GM23338 (cell line): ENCODE measurements around the gene KLLN. TPM values are rescaled to one million over a fixed set of nuclear protein-coding genes. Genes with fewer than 3 reads are reported as not detected.
"Not testable (repeated sequence)": the region's sequence is repeated elsewhere in the genome, so short reads cannot be mapped to it uniquely, and the experiment has no call there.

Experiments used
- ATAC-seq: fragments of 200-7000 bp; cut with Tn5 transposase; 3 replicates; pipeline ENCODE4 v1.9.1; 2020
- DNase-seq: peaks from one replicate; pipeline ENCODE4 v3.0.0-alpha.2; 2015; ENCODE audit warnings: low spot score
- H2AFZ ChIP-seq: fragments of 200-600 bp; sonication (generic); 2 replicates; pipeline ENCODE4 v1.8.0; 2016; ENCODE audit warnings: antibody characterized with exemption, mild to moderate bottlenecking, moderate library complexity
- H3F3A ChIP-seq: fragments of 200-600 bp; sonication (generic); replicated peaks from 2 replicates; pipeline ENCODE4 v1.8.0; 2017; ENCODE audit warnings: antibody characterized with exemption, mixed run types, low read depth
- H3K27ac ChIP-seq: fragments of 200-600 bp; sonication (generic); 2 replicates; pipeline ENCODE4 v1.6.1; 2016; ENCODE audit warnings: low read depth
- H3K27me3 ChIP-seq: fragments of 200-600 bp; sonication (generic); 2 replicates; pipeline ENCODE4 v1.8.0; 2016; ENCODE audit warnings: mild to moderate bottlenecking, mixed run types, moderate library complexity; ENCODE audit not compliant: insufficient read depth
- H3K36me3 ChIP-seq: fragments of 200-600 bp; sonication (generic); 2 replicates; pipeline ENCODE4 v1.8.0; 2016; ENCODE audit warnings: mild to moderate bottlenecking; ENCODE audit not compliant: insufficient read depth
- H3K4me1 ChIP-seq: fragments of 200-600 bp; sonication (generic); 2 replicates; pipeline ENCODE4 v1.8.0; 2016; ENCODE audit warnings: mild to moderate bottlenecking, moderate library complexity; ENCODE audit not compliant: insufficient read depth
- H3K4me2 ChIP-seq: fragments of 200-600 bp; sonication (generic); 2 replicates; pipeline ENCODE4 v1.7.1; 2017; ENCODE audit warnings: mixed run types
- H3K4me3 ChIP-seq: fragments of 200-600 bp; sonication (generic); 2 replicates; pipeline ENCODE4 v1.6.1; 2016; ENCODE audit warnings: mixed run types
- H3K79me2 ChIP-seq: fragments of 200-600 bp; sonication (generic); replicated peaks from 2 replicates; pipeline ENCODE4 v1.8.0; 2017; ENCODE audit warnings: mild to moderate bottlenecking; ENCODE audit not compliant: insufficient read depth
- H3K9me2 ChIP-seq: fragments of 200-600 bp; sonication (generic); 2 replicates; pipeline ENCODE4 v1.8.0; 2017; ENCODE audit not compliant: insufficient read depth
- H4K20me1 ChIP-seq: fragments of 200-600 bp; sonication (generic); replicated peaks from 2 replicates; pipeline ENCODE4 v1.8.0; 2017; ENCODE audit warnings: mild to moderate bottlenecking; ENCODE audit not compliant: insufficient read depth
- H3K27ac Mint-ChIP-seq: 2 replicates; pipeline ENCODE4 v1.8.0; 2020; ENCODE audit warnings: inconsistent platforms, mild to moderate bottlenecking, moderate library complexity, mixed read lengths
- H3K27me3 Mint-ChIP-seq: 3 replicates; pipeline ENCODE4 v1.8.0; 2022; ENCODE audit warnings: low read depth, mild to moderate bottlenecking, moderate library complexity, mixed read lengths, inconsistent platforms; ENCODE audit not compliant: insufficient read depth, poor library complexity
- H3K36me3 Mint-ChIP-seq: 3 replicates; pipeline ENCODE4 v1.8.0; 2021; ENCODE audit warnings: low read depth, mild to moderate bottlenecking, inconsistent platforms, moderate library complexity, mixed read lengths
- H3K4me1 Mint-ChIP-seq: 3 replicates; pipeline ENCODE4 v1.8.0; 2020; ENCODE audit warnings: mild to moderate bottlenecking, inconsistent platforms, mixed read lengths
- H3K4me3 Mint-ChIP-seq: 3 replicates; pipeline ENCODE4 v1.8.0; 2021; ENCODE audit warnings: moderate library complexity, mild to moderate bottlenecking, inconsistent platforms, mixed read lengths
- H3K9me3 Mint-ChIP-seq: 3 replicates; pipeline ENCODE4 v1.8.0; 2020; ENCODE audit warnings: moderate library complexity, mild to moderate bottlenecking, inconsistent platforms, mixed read lengths
- CREB1 ChIP-seq: fragments of 250-450 bp; sonication (Bioruptor Pico); IDR thresholded peaks from 2 replicates; pipeline ENCODE4 v1.5.0; 2020; ENCODE audit warnings: low read depth, mild to moderate bottlenecking, moderate library complexity
- EZH2phosphoT487 ChIP-seq: fragments of 200-600 bp; sonication (generic); IDR thresholded peaks from one replicate; pipeline ENCODE4 v1.8.1; 2018; ENCODE audit warnings: antibody characterized with exemption; ENCODE audit not compliant: unreplicated experiment
- POLR2AphosphoS5 ChIP-seq: IDR thresholded peaks from 2 replicates; pipeline ENCODE4 v1.6.1; 2016; ENCODE audit warnings: antibody characterized with exemption, low read depth
- polyA plus RNA-seq: library from polyadenylated mRNA; unstranded; fragments of >200 nt; fragmentation: Nextera tagmentation; extraction: Ambion mirVana; gene quantifications from 2 replicates; pipeline ENCODE4 v1.2.1, GENCODE V29; 2016
- total RNA-seq: library from RNA; depleted of rRNA; stranded (reverse); fragments of >200 nt; shearing (Covaris generic); gene quantifications from 2 replicates; pipeline ENCODE4 v1.2.3, GENCODE V29; 2014
- TF ChIP-seq, protein P1 (sequence below): fragments of 250-450 bp; sonication (Bioruptor Pico); IDR thresholded peaks from 2 replicates; pipeline ENCODE4 v1.5.0; 2020; ENCODE audit warnings: mild to moderate bottlenecking, moderate library complexity

KLLN gene
- total and polyA plus RNA-seq, 2 experiments from 2014 or later = 0.24 to 0.29 TPM

DNA sequence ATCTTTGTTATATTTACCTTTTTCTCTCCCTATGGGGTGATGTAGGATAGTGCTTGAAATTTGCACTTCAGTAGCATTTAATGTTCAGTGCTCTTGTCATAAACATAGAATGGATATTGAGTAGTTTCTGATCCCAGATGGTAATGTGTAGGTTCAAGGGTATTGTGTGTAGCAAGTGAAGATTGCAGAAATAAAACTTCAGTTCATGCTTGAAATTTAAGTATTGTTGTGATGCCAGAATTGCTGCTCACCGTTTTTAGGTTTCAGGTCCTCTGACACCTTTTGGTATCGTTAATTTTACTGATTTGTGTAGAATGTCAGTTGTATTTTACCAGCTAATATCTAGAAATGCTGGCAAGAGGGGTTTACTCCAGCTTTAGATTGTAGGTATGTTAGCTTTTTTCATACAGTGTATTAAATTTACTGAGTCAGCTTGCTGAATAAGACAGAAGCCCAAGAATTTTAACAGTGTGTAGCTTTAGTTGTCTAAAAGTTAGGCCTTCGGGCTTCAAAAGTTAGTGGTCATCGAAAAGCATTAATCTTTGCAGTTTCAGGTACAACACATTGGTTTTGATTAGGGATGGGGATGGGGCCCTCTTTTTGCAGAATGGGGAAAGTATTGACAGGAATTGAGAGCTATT is 2.0 kb upstream of the KLLN start (continued):
- TF ChIP-seq, protein P1, sequence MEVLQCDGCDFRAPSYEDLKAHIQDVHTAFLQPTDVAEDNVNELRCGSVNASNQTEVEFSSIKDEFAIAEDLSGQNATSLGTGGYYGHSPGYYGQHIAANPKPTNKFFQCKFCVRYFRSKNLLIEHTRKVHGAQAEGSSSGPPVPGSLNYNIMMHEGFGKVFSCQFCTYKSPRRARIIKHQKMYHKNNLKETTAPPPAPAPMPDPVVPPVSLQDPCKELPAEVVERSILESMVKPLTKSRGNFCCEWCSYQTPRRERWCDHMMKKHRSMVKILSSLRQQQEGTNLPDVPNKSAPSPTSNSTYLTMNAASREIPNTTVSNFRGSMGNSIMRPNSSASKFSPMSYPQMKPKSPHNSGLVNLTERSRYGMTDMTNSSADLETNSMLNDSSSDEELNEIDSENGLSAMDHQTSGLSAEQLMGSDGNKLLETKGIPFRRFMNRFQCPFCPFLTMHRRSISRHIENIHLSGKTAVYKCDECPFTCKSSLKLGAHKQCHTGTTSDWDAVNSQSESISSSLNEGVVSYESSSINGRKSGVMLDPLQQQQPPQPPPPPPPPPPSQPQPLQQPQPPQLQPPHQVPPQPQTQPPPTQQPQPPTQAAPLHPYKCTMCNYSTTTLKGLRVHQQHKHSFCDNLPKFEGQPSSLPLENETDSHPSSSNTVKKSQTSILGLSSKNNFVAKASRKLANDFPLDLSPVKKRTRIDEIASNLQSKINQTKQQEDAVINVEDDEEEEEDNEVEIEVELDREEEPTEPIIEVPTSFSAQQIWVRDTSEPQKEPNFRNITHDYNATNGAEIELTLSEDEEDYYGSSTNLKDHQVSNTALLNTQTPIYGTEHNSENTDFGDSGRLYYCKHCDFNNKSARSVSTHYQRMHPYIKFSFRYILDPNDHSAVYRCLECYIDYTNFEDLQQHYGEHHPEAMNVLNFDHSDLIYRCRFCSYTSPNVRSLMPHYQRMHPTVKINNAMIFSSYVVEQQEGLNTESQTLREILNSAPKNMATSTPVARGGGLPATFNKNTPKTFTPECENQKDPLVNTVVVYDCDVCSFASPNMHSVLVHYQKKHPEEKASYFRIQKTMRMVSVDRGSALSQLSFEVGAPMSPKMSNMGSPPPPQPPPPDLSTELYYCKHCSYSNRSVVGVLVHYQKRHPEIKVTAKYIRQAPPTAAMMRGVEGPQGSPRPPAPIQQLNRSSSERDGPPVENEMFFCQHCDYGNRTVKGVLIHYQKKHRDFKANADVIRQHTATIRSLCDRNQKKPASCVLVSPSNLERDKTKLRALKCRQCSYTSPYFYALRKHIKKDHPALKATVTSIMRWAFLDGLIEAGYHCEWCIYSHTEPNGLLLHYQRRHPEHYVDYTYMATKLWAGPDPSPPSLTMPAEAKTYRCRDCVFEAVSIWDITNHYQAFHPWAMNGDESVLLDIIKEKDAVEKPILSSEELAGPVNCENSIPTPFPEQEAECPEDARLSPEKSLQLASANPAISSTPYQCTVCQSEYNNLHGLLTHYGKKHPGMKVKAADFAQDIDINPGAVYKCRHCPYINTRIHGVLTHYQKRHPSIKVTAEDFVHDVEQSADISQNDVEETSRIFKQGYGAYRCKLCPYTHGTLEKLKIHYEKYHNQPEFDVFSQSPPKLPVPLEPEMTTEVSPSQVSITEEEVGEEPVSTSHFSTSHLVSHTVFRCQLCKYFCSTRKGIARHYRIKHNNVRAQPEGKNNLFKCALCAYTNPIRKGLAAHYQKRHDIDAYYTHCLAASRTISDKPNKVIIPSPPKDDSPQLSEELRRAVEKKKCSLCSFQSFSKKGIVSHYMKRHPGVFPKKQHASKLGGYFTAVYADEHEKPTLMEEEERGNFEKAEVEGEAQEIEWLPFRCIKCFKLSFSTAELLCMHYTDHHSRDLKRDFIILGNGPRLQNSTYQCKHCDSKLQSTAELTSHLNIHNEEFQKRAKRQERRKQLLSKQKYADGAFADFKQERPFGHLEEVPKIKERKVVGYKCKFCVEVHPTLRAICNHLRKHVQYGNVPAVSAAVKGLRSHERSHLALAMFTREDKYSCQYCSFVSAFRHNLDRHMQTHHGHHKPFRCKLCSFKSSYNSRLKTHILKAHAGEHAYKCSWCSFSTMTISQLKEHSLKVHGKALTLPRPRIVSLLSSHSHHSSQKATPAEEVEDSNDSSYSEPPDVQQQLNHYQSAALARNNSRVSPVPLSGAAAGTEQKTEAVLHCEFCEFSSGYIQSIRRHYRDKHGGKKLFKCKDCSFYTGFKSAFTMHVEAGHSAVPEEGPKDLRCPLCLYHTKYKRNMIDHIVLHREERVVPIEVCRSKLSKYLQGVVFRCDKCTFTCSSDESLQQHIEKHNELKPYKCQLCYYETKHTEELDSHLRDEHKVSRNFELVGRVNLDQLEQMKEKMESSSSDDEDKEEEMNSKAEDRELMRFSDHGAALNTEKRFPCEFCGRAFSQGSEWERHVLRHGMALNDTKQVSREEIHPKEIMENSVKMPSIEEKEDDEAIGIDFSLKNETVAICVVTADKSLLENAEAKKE (CRISPR knock-in tag) = no peak
- TF ChIP-seq CREB1 (CRISPR knock-in tag) = no peak

- ATAC-seq (no peak), DNase-seq (no peak)
- peaks cover 10% of the 10 kb centered on the region for H3K27me3 Mint-ChIP-seq
- Histone ChIP-seq H3K27ac (no peak overlapping the region), H3K4me3 (peak overlapping the region; percentile 87), H3K4me1 (peaks cover 30% of the 10 kb centered on the region), H3K36me3 (no peaks in the 10 kb centered on the region), H3K4me2 (peak overlapping the region; percentile 84), H4K20me1 (peaks cover 30% of the 10 kb centered on the region), H3F3A (peaks cover 7% of the 10 kb centered on the region; the same call in 1 of the 2 replicates), H3K9me2 (no peaks in the 10 kb centered on the region), H2AFZ (no peak overlapping the region), H3K27me3 (no peaks in the 10 kb centered on the region), H3K79me2 (peaks cover 55% of the 10 kb centered on the region)
- TF ChIP-seq EZH2phosphoT487 (no peak), POLR2AphosphoS5 (0 out of 2 replicates have a peak, but pooled peaks have one; percentile 16)
- H3K27ac Mint-ChIP-seq = no peak overlapping the region; the same call in 1 of the 2 replicates
- peak overlapping the region; percentile 95 for H3K4me3 Mint-ChIP-seq
- H3K36me3 Mint-ChIP-seq = peaks cover 16% of the 10 kb centered on the region; the same call in 2 of the 3 replicates
- peaks cover 39% of the 10 kb centered on the region for H3K4me1 Mint-ChIP-seq
- H3K9me3 Mint-ChIP-seq = peaks cover 5% of the 10 kb centered on the region
Observed at GRCh38 chr10:87864496-87865059, 1.2 kb upstream of the KLLN start.

- H3K4me2 ChIP-seq = peak overlapping the region; percentile 84
- H3K36me3 Mint-ChIP-seq = peaks cover 16% of the 10 kb centered on the region; the same call in 2 of the 3 replicates
Observed at GRCh38 chr10:87863951-87864495, 690 bp upstream of the KLLN start.

More at GRCh38 chr10:87863951-87864495, 690 bp upstream of the KLLN start:
- H3K9me3 Mint-ChIP-seq, H3K27me3 ChIP-seq, H3F3A ChIP-seq, H2AFZ ChIP-seq, H3K27ac Mint-ChIP-seq, H3K9me2 ChIP-seq, H3K27me3 Mint-ChIP-seq, H3K36me3 ChIP-seq: not testable (repeated sequence)
- H4K20me1 ChIP-seq = peaks cover 30% of the 10 kb centered on the region
- Mint-ChIP-seq H3K4me3 (peak overlapping the region; percentile 95), H3K4me1 (peaks cover 39% of the 10 kb centered on the region)
- H3K27ac ChIP-seq = peak overlapping the region; percentile 97; the same call in 1 of the 2 replicates
- peak overlapping the region; percentile 87 for H3K4me3 ChIP-seq
- peak; percentile 24 for DNase-seq
- peak; percentile 0; the same call in 1 of the 3 replicates for ATAC-seq
- peaks cover 30% of the 10 kb centered on the region for H3K4me1 ChIP-seq
- H3K79me2 ChIP-seq = peaks cover 49% of the 10 kb centered on the region
